HCT116 (cell line): Measurements from ENCODE around the gene PINK1.

Source experiments
- CTCF ChIP-seq, 3 experiments: fragments of 200-600 bp in 1 of 3; sonication (generic) in 1 of 3; IDR thresholded peaks in 2 of 3; conservative IDR thresholded peaks in 1 of 3; 2 replicates each; pipeline ENCODE4 v1.5.1; 2012 to 2017; ENCODE audit warnings: low read depth in 2 of 3, low read length in 2 of 3, antibody characterized with exemption in 1 of 3, borderline replicate concordance in 1 of 3, control low read depth in 1 of 3, mild to moderate bottlenecking in 1 of 3, mixed read lengths in 1 of 3, mixed run types in 1 of 3, moderate library complexity in 1 of 3; ENCODE audit not compliant: insufficient read depth in 1 of 3
- EZH2 ChIP-seq: fragments of 200-600 bp; sonication (generic); IDR thresholded peaks from 2 replicates; pipeline ENCODE4 v1.6.1; 2017; ENCODE audit warnings: antibody characterized with exemption, mixed run types
- EZH2phosphoT487 ChIP-seq: fragments of 200-600 bp; IDR thresholded peaks from 2 replicates; pipeline ENCODE4 v1.6.1; 2018; ENCODE audit warnings: antibody characterized with exemption, borderline replicate concordance
- RAD21 ChIP-seq: IDR thresholded peaks from 2 replicates; pipeline ENCODE4 v1.6.1; 2012; ENCODE audit warnings: low read depth, mild to moderate bottlenecking
- SRF ChIP-seq: IDR thresholded peaks from 2 replicates; pipeline ENCODE4 v1.6.1; 2012; ENCODE audit warnings: low read depth
- YY1 ChIP-seq: IDR thresholded peaks from 2 replicates; pipeline ENCODE4 v1.6.1; 2011; ENCODE audit warnings: low read length, low read depth, moderate library complexity, mild to moderate bottlenecking; ENCODE audit not compliant: insufficient replicate concordance; ENCODE audit errors: extremely low read depth
- ZBTB33 ChIP-seq: IDR thresholded peaks from 2 replicates; pipeline ENCODE4 v1.6.1; 2011; ENCODE audit warnings: mild to moderate bottlenecking, low read length, moderate library complexity; ENCODE audit not compliant: insufficient replicate concordance; ENCODE audit errors: extremely low read depth

GRCh38 chr1:20663365-20663764 is 30.1 kb downstream of the PINK1 start:
- TF ChIP-seq RAD21 (no peak; the same call in none of the 2 replicates), CTCF (IDR thresholded peaks at IDR 0.05 in 2 of 3, conservative IDR thresholded peaks at IDR 0.05 in 1 of 3; ENCODE audit: borderline replicate concordance in 1 of 3, insufficient read depth in 1 of 3, low read depth in 2 of 3, low read length in 2 of 3) (peak; percentile 35 to 39 (median 38); a peak in 3 of 6 replicates), EZH2 (no peak), SRF (no peak), YY1 (no peak), ZBTB33 (no peak), EZH2phosphoT487 (no peak)
